Peyer's patch (tissue), 4 donors: Measurements from ENCODE around the gene BACH2. TPM values are rescaled to one million over a fixed set of nuclear protein-coding genes. Genes with fewer than 3 reads are reported as not detected.
A peak's percentile ranks its signal among the peaks of the same experiment; 100 is the strongest.

Experiments
- DNase-seq, 3 donors: peaks; one replicate each; pipeline ENCODE4 v3.0.0-alpha.2; 2017 to 2019
- H3K27ac ChIP-seq, 4 donors: fragments of 200-600 bp; sonication (generic); one replicate each; pipeline ENCODE4 v1.5.1; 2016 to 2019
- H3K27me3 ChIP-seq, 2 donors: fragments of 200-600 bp; sonication (generic); one replicate each; pipeline ENCODE4 v1.5.1; 2019
- H3K36me3 ChIP-seq, 3 donors: fragments of 200-600 bp; sonication (generic); one replicate each; pipeline ENCODE4 v1.5.1; 2016 to 2019
- H3K4me1 ChIP-seq, 4 donors: fragments of 200-600 bp; sonication (generic); one replicate each; pipeline ENCODE4 v1.5.1; 2016 to 2019
- H3K4me3 ChIP-seq, 4 donors: fragments of 200-600 bp; sonication (generic); 1 replicate in 3 of 4; 2 replicates in 1 of 4; pipeline ENCODE4 v1.5.1; 2016 to 2019; ENCODE audit warnings: mild to moderate bottlenecking in 1 of 4
- H3K9me3 ChIP-seq, 4 donors: fragments of 200-600 bp; sonication (generic); one replicate each; pipeline ENCODE4 v1.5.1; 2016 to 2019; ENCODE audit warnings: mild to moderate bottlenecking in 1 of 4
- CTCF ChIP-seq, 6 experiments: fragments of 450-650 bp in 4 of 6; fragments of 200-600 bp in 2 of 6; sonication (generic) in 1 of 6; IDR thresholded peaks; one replicate each; pipeline ENCODE4 v1.5.1; 2017 to 2019; ENCODE audit warnings: antibody characterized with exemption in 6 of 6, mild to moderate bottlenecking in 3 of 6, moderate library complexity in 1 of 6
- POLR2A ChIP-seq, 2 donors: fragments of 450-650 bp; IDR thresholded peaks; one replicate each; pipeline ENCODE4 v1.5.1; 2017; ENCODE audit warnings: antibody characterized with exemption in 2 of 2, mild to moderate bottlenecking in 2 of 2, moderate library complexity in 2 of 2
- total RNA-seq, 4 donors: library from RNA; depleted of rRNA; stranded (reverse); fragments of >200 nt; gene quantifications; one replicate each; pipeline ENCODE4 v1.1.0, GENCODE V29; 2016

BACH2 gene
- total RNA-seq, 4 donors from 2014 or later = 0.18 to 26.4 (median 8.2) TPM

DNA sequence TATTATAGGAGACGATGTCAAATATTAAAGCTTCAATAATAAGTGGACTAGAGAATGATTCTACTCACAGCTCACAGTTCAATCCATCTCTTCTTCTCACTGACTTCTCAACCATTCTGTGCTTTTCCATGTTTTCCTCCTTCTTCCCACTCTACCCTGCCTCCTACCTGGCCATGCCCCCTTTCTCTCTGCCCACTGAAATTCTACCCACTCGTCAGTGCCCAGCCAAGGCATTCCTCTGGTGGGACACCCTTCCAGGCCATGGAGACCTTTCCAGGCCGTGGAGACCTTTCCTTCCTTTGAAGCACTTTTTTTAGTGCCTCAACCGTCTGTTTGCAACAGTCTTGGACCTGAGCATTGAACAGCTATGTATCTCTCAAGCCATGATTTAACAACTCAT lies 18.5 kb downstream of the BACH2 start:
- Histone ChIP-seq H3K4me3 (no peak overlapping the region), H3K27ac (no peak overlapping the region), H3K4me1 (peaks cover 0 to 6% (median 0%) of the 10 kb centered on the region in 4 donors), H3K27me3 (no peaks in the 10 kb centered on the region), H3K9me3 (no peaks in the 10 kb centered on the region), H3K36me3 (no peaks in the 10 kb centered on the region)
- no peak for TF ChIP-seq POLR2A (IDR thresholded peaks at IDR 0.05)
- TF ChIP-seq CTCF (IDR thresholded peaks at IDR 0.05) = no peak
- DNase-seq = no peak

GRCh38 chr6:90277302-90278011 lies 19.2 kb downstream of the BACH2 start:
- no peak for DNase-seq
- Histone ChIP-seq H3K27me3 (no peaks in the 10 kb centered on the region), H3K4me3 (no peak overlapping the region), H3K27ac (no peak overlapping the region), H3K36me3 (no peaks in the 10 kb centered on the region), H3K4me1 (peaks cover 0 to 6% (median 0%) of the 10 kb centered on the region in 4 donors), H3K9me3 (no peaks in the 10 kb centered on the region)
- no peak for TF ChIP-seq CTCF (IDR thresholded peaks at IDR 0.05)
- TF ChIP-seq POLR2A (IDR thresholded peaks at IDR 0.05) = no peak

DNA sequence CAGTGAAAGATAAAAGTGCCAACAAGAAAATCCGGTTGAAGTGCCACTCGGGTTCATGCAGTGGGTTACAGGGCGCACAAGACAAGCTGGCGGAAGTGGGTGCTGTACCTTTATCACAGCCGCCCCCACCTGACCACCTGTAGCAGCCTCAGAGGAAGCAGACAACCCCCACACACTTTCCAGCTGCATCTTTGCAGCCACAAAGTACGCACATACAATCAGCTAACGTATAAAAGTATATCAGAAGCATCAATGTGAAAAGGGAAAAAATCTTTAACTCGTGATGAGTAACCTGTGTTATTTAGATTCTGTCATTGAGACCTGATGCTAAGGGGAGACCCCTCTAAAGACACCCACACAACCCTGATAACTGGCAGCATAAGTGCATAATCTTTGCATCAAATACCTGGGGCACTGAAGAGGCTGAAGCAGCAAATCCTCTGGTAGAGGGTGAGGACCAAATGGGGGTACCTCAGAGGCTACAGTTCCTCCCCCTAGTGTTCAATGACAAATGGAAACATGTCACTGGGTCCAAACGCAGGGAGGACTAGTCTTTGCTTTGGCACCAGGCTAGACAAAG lies 22.1 kb downstream of the BACH2 start:
- H3K36me3 ChIP-seq = no peaks in the 10 kb centered on the region
- H3K4me3 ChIP-seq = no peak overlapping the region
- no peaks in the 10 kb centered on the region for H3K9me3 ChIP-seq
- no peaks in the 10 kb centered on the region for H3K27me3 ChIP-seq
- peaks cover 0 to 6% (median 0%) of the 10 kb centered on the region in 4 donors for H3K4me1 ChIP-seq
- TF ChIP-seq POLR2A (IDR thresholded peaks at IDR 0.05) (no peak), CTCF (IDR thresholded peaks at IDR 0.05) (no peak)
- DNase-seq = peak in 2 of 3 donors; percentile 95 to 96
- H3K27ac ChIP-seq = peak overlapping the region in 3 of 4 donors; percentile 55 to 75 (median 59)

GRCh38 chr6:90273863-90274262 lies 22.8 kb downstream of the BACH2 start:
- DNase-seq = no peak
- Histone ChIP-seq H3K27me3 (no peaks in the 10 kb centered on the region), H3K4me3 (no peak overlapping the region), H3K4me1 (peaks cover 0 to 6% (median 0%) of the 10 kb centered on the region in 4 donors), H3K36me3 (no peaks in the 10 kb centered on the region), H3K27ac (peak overlapping the region in 1 of 4 donors; percentile 75), H3K9me3 (no peaks in the 10 kb centered on the region)
- TF ChIP-seq CTCF (IDR thresholded peaks at IDR 0.05) (no peak), POLR2A (IDR thresholded peaks at IDR 0.05) (no peak)

GRCh38 chr6:90272895-90273294 lies 23.7 kb downstream of the BACH2 start:
- no peak for TF ChIP-seq POLR2A (IDR thresholded peaks at IDR 0.05)
- TF ChIP-seq CTCF (IDR thresholded peaks at IDR 0.05) = peak in 1 of 6 experiments; percentile 14
- H3K27ac ChIP-seq = peak overlapping the region in 1 of 4 donors; percentile 75
- H3K4me3 ChIP-seq = no peak overlapping the region
- H3K36me3 ChIP-seq = no peaks in the 10 kb centered on the region
- no peaks in the 10 kb centered on the region for H3K9me3 ChIP-seq
- H3K27me3 ChIP-seq = no peaks in the 10 kb centered on the region
- peaks cover 0 to 6% (median 0%) of the 10 kb centered on the region in 4 donors for H3K4me1 ChIP-seq
- DNase-seq = no peak
